Caco-2 (cell line): Measurements from ENCODE around the gene RBM5. TPM values are rescaled to one million over a fixed set of nuclear protein-coding genes. Genes with fewer than 3 reads are reported as not detected.

Source experiments
- BruUV-seq: library from RNA; stranded (reverse); fragments of 400-500 nt; replicated peaks from 2 replicates; lab custom pipeline; 2021; lab: Mats Ljungman, UMichigan
- CTCF ChIA-PET: fragments of 300-600 bp; sonication (Branson Sonifier 250); formaldehyde crosslinking; loops from one replicate; lab custom pipeline; 2022; ENCODE audit warnings: antibody characterized with exemption; lab: Charles Lee
- POLR2A ChIA-PET: fragments of 300-600 bp; sonication (Branson Sonifier 250); formaldehyde crosslinking; loops from one replicate; lab custom pipeline; 2022; ENCODE audit warnings: antibody characterized with exemption; lab: Charles Lee
- DNase-seq, 2 experiments: peaks; one replicate each; pipeline versions ENCODE4 v3.0.0 to v3.0.0-alpha.2; 2020 to 2022
- H3K27me3 ChIP-seq: replicated peaks from 2 replicates; pipeline ENCODE4 v1.6.0; 2011; ENCODE audit warnings: low read length; ENCODE audit not compliant: control insufficient read depth, insufficient read depth
- H3K36me3 ChIP-seq: 2 replicates; pipeline ENCODE4 v1.5.1; 2011; ENCODE audit warnings: low read length; ENCODE audit not compliant: control insufficient read depth, insufficient read depth
- H3K4me1 ChIP-seq: fragments of 250-450 bp; sonication (Bioruptor Pico); 2 replicates; pipeline ENCODE4 v1.5.1; 2020; ENCODE audit warnings: mild to moderate bottlenecking
- H3K4me3 ChIP-seq: 2 replicates; pipeline ENCODE4 v1.5.1; 2011; ENCODE audit warnings: low read depth, mild to moderate bottlenecking, control low read depth, low read length
- H3K9me3 ChIP-seq: fragments of 250-450 bp; sonication (Bioruptor Pico); 2 replicates; pipeline ENCODE4 v1.5.1; 2020; ENCODE audit warnings: mild to moderate bottlenecking, moderate library complexity
- H3K27ac Mint-ChIP-seq: one replicate; pipeline ENCODE4 v1.8.0; 2022; ENCODE audit warnings: mixed read lengths; ENCODE audit not compliant: unreplicated experiment
- H3K27me3 Mint-ChIP-seq: one replicate; pipeline ENCODE4 v1.8.0; 2022; ENCODE audit warnings: mixed read lengths; ENCODE audit not compliant: insufficient read depth, unreplicated experiment
- H3K36me3 Mint-ChIP-seq: one replicate; pipeline ENCODE4 v1.8.0; 2022; ENCODE audit warnings: mild to moderate bottlenecking, mixed read lengths; ENCODE audit not compliant: insufficient read depth, unreplicated experiment
- H3K4me1 Mint-ChIP-seq: one replicate; pipeline ENCODE4 v1.8.0; 2022; ENCODE audit warnings: low read depth, mixed read lengths; ENCODE audit not compliant: unreplicated experiment
- H3K4me3 Mint-ChIP-seq: one replicate; pipeline ENCODE4 v1.8.0; 2022; ENCODE audit warnings: mild to moderate bottlenecking, moderate library complexity, mixed read lengths; ENCODE audit not compliant: unreplicated experiment
- H3K9me3 Mint-ChIP-seq: one replicate; pipeline ENCODE4 v1.8.0; 2022; ENCODE audit warnings: mixed read lengths; ENCODE audit not compliant: unreplicated experiment
- CTCF ChIP-seq, 2 experiments: fragments of 200-600 bp in 1 of 2; IDR thresholded peaks; 1 replicate in 1 of 2; 2 replicates in 1 of 2; pipeline versions ENCODE4 v1.5.1 to v1.8.0; 2011 to 2022; ENCODE audit warnings: antibody characterized with exemption in 1 of 2, control low read depth in 1 of 2, inconsistent platforms in 1 of 2, low read depth in 1 of 2, low read length in 1 of 2, mild to moderate bottlenecking in 1 of 2, moderate library complexity in 1 of 2; ENCODE audit not compliant: insufficient read depth in 1 of 2, severe bottlenecking in 1 of 2, unreplicated experiment in 1 of 2
- intact Hi-C: fragments of 100-400 bp; cut with micrococcal nuclease; formaldehyde crosslinking; loops from one replicate; pipeline ENCODE4 v1.10.0; 2022; ENCODE audit not compliant: unreplicated experiment
- total RNA-seq: library from RNA; stranded (reverse); gene quantifications from 2 replicates; pipeline ENCODE4 v1.2.3, GENCODE V29; 2022

Gene RBM5
- total RNA-seq, 1 experiment from 2014 or later: 145 TPM

- Mint-ChIP-seq H3K27ac (no peak overlapping the region), H3K9me3 (no peaks in the 10 kb centered on the region), H3K4me1 (no peaks in the 10 kb centered on the region), H3K4me3 (no peak overlapping the region), H3K36me3 (peaks cover 98% of the 10 kb centered on the region), H3K27me3 (no peaks in the 10 kb centered on the region)
- ChIA-PET CTCF (no interaction called here), POLR2A (interaction anchor here (0.7 kb wide), 1 partner anchor 145 kb away, joined by 3 read pairs; no protein-coding TSS in a partner anchor)
- no peaks in the 10 kb centered on the region for H3K27me3 ChIP-seq
- H3K9me3 ChIP-seq: no peaks in the 10 kb centered on the region
- BruUV-seq: no TSS peak
- intact Hi-C loops: no loop called here
- H3K36me3 ChIP-seq: no peaks in the 10 kb centered on the region; the same call in 1 of the 2 replicates
- H3K4me3 ChIP-seq: no peak overlapping the region
- peak in 1 of 2 experiments; percentile 28 for DNase-seq
- H3K4me1 ChIP-seq: peaks cover 8% of the 10 kb centered on the region; the same call in 1 of the 2 replicates
- no peak for TF ChIP-seq CTCF (IDR thresholded peaks at IDR 0.05; ENCODE audit: insufficient read depth in 1 of 2, low read depth in 1 of 2, low read length in 1 of 2, severe bottlenecking in 1 of 2, unreplicated experiment in 1 of 2)
Observed at GRCh38 chr3:50100956-50101845, 12.5 kb downstream of the RBM5 start.

DNA sequence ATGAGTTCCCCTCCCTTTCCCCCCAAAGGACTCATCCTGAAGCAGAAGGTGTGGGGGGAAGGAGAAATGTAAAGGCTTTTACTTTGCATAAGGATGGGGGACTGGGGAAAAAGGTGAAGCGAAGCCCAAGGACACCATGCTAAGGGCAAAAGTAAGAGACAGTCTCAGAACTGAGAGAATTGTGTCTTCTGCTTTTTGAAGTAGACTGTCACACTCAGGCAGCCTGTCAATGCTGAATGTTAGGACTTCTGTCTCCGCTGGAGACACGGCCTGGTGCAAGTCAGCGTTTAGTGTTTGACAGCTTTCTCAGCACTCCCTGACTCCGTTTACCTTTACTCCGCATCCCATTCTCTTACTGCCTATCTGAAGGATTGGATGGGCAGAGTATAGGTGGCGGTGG, 13.8 kb downstream of the RBM5 start:
- Mint-ChIP-seq H3K36me3 (peaks cover 98% of the 10 kb centered on the region), H3K27ac (no peak overlapping the region), H3K27me3 (no peaks in the 10 kb centered on the region), H3K9me3 (no peaks in the 10 kb centered on the region), H3K4me3 (no peak overlapping the region), H3K4me1 (no peaks in the 10 kb centered on the region)
- TF ChIP-seq CTCF (IDR thresholded peaks at IDR 0.05; ENCODE audit: insufficient read depth in 1 of 2, low read depth in 1 of 2, low read length in 1 of 2, severe bottlenecking in 1 of 2, unreplicated experiment in 1 of 2): no peak
- Histone ChIP-seq H3K36me3 (no peaks in the 10 kb centered on the region; the same call in 1 of the 2 replicates), H3K27me3 (no peaks in the 10 kb centered on the region), H3K4me3 (no peak overlapping the region), H3K9me3 (no peaks in the 10 kb centered on the region), H3K4me1 (peaks cover 8% of the 10 kb centered on the region; the same call in 1 of the 2 replicates)
- ChIA-PET CTCF (no interaction called here), POLR2A (no interaction called here)
- DNase-seq: no peak
- no TSS peak for BruUV-seq
- intact Hi-C loops: no loop called here

GRCh38 chr3:50111757-50112156, 23.0 kb downstream of the RBM5 start:
- no TSS peak for BruUV-seq
- CTCF ChIA-PET: interaction anchor here (0.6 kb wide), 1 partner anchor 1945 kb away, joined by 5 read pairs; no protein-coding TSS in a partner anchor

More at GRCh38 chr3:50111757-50112156, 23.0 kb downstream of the RBM5 start:
- Mint-ChIP-seq H3K27ac (no peak overlapping the region), H3K9me3 (no peaks in the 10 kb centered on the region), H3K4me3 (no peak overlapping the region), H3K36me3 (peaks cover 100% of the 10 kb centered on the region), H3K27me3 (no peaks in the 10 kb centered on the region), H3K4me1 (no peaks in the 10 kb centered on the region)
- POLR2A ChIA-PET: no interaction called here
- H3K4me1 ChIP-seq: no peaks in the 10 kb centered on the region
- DNase-seq: no peak
- H3K36me3 ChIP-seq: peaks cover 8% of the 10 kb centered on the region
- H3K27me3 ChIP-seq: no peaks in the 10 kb centered on the region
- no peak for TF ChIP-seq CTCF (IDR thresholded peaks at IDR 0.05; ENCODE audit: insufficient read depth in 1 of 2, low read depth in 1 of 2, low read length in 1 of 2, severe bottlenecking in 1 of 2, unreplicated experiment in 1 of 2)
- H3K9me3 ChIP-seq: no peaks in the 10 kb centered on the region
- H3K4me3 ChIP-seq: no peak overlapping the region
- intact Hi-C loops: no loop called here
